IPS DF 6.9 (cell line): ENCODE measurements around the gene SMCHD1.

Experiments
- DNase-seq: peaks from one replicate; pipeline ENCODE4 v3.0.0-alpha.2; 2013; ENCODE audit warnings: low read depth, low spot score
- H3K27ac ChIP-seq: one replicate; pipeline ENCODE4 v1.5.1; 2013; ENCODE audit warnings: low read length, control low read depth
- H3K27me3 ChIP-seq: 2 replicates; pipeline ENCODE4 v1.6.1; 2013; ENCODE audit warnings: mild to moderate bottlenecking, low read length; ENCODE audit not compliant: control insufficient read depth, insufficient read depth
- H3K36me3 ChIP-seq: 2 replicates; pipeline ENCODE4 v1.6.1; 2013; ENCODE audit warnings: low read length; ENCODE audit not compliant: control insufficient read depth, insufficient read depth
- H3K4me1 ChIP-seq: 2 replicates; pipeline ENCODE4 v1.6.1; 2013; ENCODE audit warnings: low read length; ENCODE audit not compliant: control insufficient read depth, insufficient read depth
- H3K4me3 ChIP-seq: 2 replicates; pipeline ENCODE4 v1.5.1; 2013; ENCODE audit warnings: mild to moderate bottlenecking, low read length
- H3K9me3 ChIP-seq: 2 replicates; pipeline ENCODE4 v1.6.1; 2013; ENCODE audit warnings: low read length, inconsistent platforms; ENCODE audit not compliant: control insufficient read depth, insufficient read depth
- WGBS: extraction: QIAGEN DNeasy Blood & Tissue Kit; methylation state at CpG from one replicate; pipeline ENCODE4 v1.1.7; 2013; ENCODE audit warnings: mixed read lengths, missing lambda C conversion rate; ENCODE audit not compliant: insufficient read length, insufficient coverage; 5-methylcytosine and 5-hydroxymethylcytosine counted together

Gene SMCHD1

GRCh38 chr18:2635586-2635985 lies 19.9 kb upstream of the SMCHD1 start:
- no CpG with 5 or more reads among the region's 1 CpG for WGBS
- Histone ChIP-seq H3K4me1 (no peaks in the 10 kb centered on the region), H3K27ac (no peak overlapping the region)

GRCh38 chr18:2636126-2636631 lies 19.3 kb upstream of the SMCHD1 start:
- no peak for DNase-seq
- Histone ChIP-seq H3K27ac (no peak overlapping the region), H3K27me3 (no peaks in the 10 kb centered on the region), H3K9me3 (no peaks in the 10 kb centered on the region), H3K36me3 (no peaks in the 10 kb centered on the region), H3K4me1 (no peaks in the 10 kb centered on the region), H3K4me3 (no peak overlapping the region)
- no CpG with 5 or more reads among the region's 9 CpGs for WGBS

More at GRCh38 chr18:2635586-2635985, 19.9 kb upstream of the SMCHD1 start:
- no peak for DNase-seq
- no peak overlapping the region for H3K4me3 ChIP-seq
- no peaks in the 10 kb centered on the region for H3K9me3 ChIP-seq
- no peaks in the 10 kb centered on the region for H3K27me3 ChIP-seq
- no peaks in the 10 kb centered on the region for H3K36me3 ChIP-seq

GRCh38 chr18:2641638-2642037 lies 13.9 kb upstream of the SMCHD1 start:
- H3K4me1 ChIP-seq = no peaks in the 10 kb centered on the region
- no peaks in the 10 kb centered on the region for H3K27me3 ChIP-seq
- H3K9me3 ChIP-seq = no peaks in the 10 kb centered on the region
- no CpG with 5 or more reads among the region's 2 CpGs for WGBS
- no peak overlapping the region for H3K27ac ChIP-seq
- H3K36me3 ChIP-seq = no peaks in the 10 kb centered on the region
- DNase-seq = no peak
- H3K4me3 ChIP-seq = no peak overlapping the region

GRCh38 chr18:2642771-2643170 lies 12.8 kb upstream of the SMCHD1 start:
- no peak for DNase-seq
- Histone ChIP-seq H3K36me3 (no peaks in the 10 kb centered on the region), H3K4me3 (no peak overlapping the region), H3K27me3 (no peaks in the 10 kb centered on the region), H3K4me1 (no peaks in the 10 kb centered on the region), H3K9me3 (no peaks in the 10 kb centered on the region), H3K27ac (no peak overlapping the region)
- no CpG with 5 or more reads among the region's 1 CpG for WGBS

GRCh38 chr18:2644535-2644934 lies 11.0 kb upstream of the SMCHD1 start:
- no peaks in the 10 kb centered on the region for H3K36me3 ChIP-seq
- H3K4me3 ChIP-seq = no peak overlapping the region
- no peak for DNase-seq
- no CpG with 5 or more reads among the region's 1 CpG for WGBS
- no peaks in the 10 kb centered on the region for H3K27me3 ChIP-seq
- H3K9me3 ChIP-seq = no peaks in the 10 kb centered on the region
- H3K4me1 ChIP-seq = no peaks in the 10 kb centered on the region
- H3K27ac ChIP-seq = no peak overlapping the region

- Histone ChIP-seq H3K9me3 (no peaks in the 10 kb centered on the region), H3K36me3 (no peaks in the 10 kb centered on the region), H3K4me3 (no peak overlapping the region), H3K4me1 (no peaks in the 10 kb centered on the region), H3K27me3 (peaks cover 10% of the 10 kb centered on the region; the same call in 1 of the 2 replicates), H3K27ac (no peak overlapping the region)
- WGBS = no CpG with 5 or more reads among the region's 1 CpG
- DNase-seq = no peak
These were observed 3.5 kb upstream of the SMCHD1 start for GRCh38 chr18:2651981-2652380.

- no peak overlapping the region for H3K4me3 ChIP-seq
- no peak overlapping the region for H3K27ac ChIP-seq
- no CpG with 5 or more reads among the region's 4 CpGs for WGBS
These were observed 2.1 kb upstream of the SMCHD1 start for GRCh38 chr18:2653467-2653866.

GRCh38 chr18:2654169-2654927 lies 1.2 kb upstream of the SMCHD1 start:
- Histone ChIP-seq H3K9me3 (no peaks in the 10 kb centered on the region), H3K27me3 (peaks cover 10% of the 10 kb centered on the region; the same call in 1 of the 2 replicates), H3K27ac (no peak overlapping the region), H3K4me3 (peak overlapping the region; percentile 99; the same call in 1 of the 2 replicates), H3K36me3 (no peaks in the 10 kb centered on the region), H3K4me1 (no peaks in the 10 kb centered on the region)
- no peak for DNase-seq
- WGBS = no CpG with 5 or more reads among the region's 13 CpGs

More at GRCh38 chr18:2653467-2653866, 2.1 kb upstream of the SMCHD1 start:
- no peaks in the 10 kb centered on the region for H3K9me3 ChIP-seq
- no peaks in the 10 kb centered on the region for H3K4me1 ChIP-seq
- H3K36me3 ChIP-seq = no peaks in the 10 kb centered on the region
- no peak for DNase-seq
- H3K27me3 ChIP-seq = peaks cover 10% of the 10 kb centered on the region; the same call in 1 of the 2 replicates

- no peak for DNase-seq
- Histone ChIP-seq H3K27me3 (peaks cover 10% of the 10 kb centered on the region; the same call in 1 of the 2 replicates), H3K4me3 (peak overlapping the region; percentile 99; the same call in 1 of the 2 replicates), H3K27ac (no peak overlapping the region), H3K4me1 (no peaks in the 10 kb centered on the region), H3K36me3 (no peaks in the 10 kb centered on the region), H3K9me3 (no peaks in the 10 kb centered on the region)
- WGBS = no CpG with 5 or more reads among the region's 22 CpGs
These were observed 673 bp upstream of the SMCHD1 start for GRCh38 chr18:2654928-2655177.

- Histone ChIP-seq H3K9me3 (no peaks in the 10 kb centered on the region), H3K4me1 (no peaks in the 10 kb centered on the region), H3K27ac (no peak overlapping the region), H3K36me3 (no peaks in the 10 kb centered on the region), H3K27me3 (peaks cover 10% of the 10 kb centered on the region; the same call in 1 of the 2 replicates), H3K4me3 (peak overlapping the region; percentile 99)
- DNase-seq = no peak
- WGBS = no CpG with 5 or more reads among the region's 37 CpGs
These were observed 369 bp downstream of the SMCHD1 start for GRCh38 chr18:2655954-2656236.
